Esophagus muscularis mucosa (tissue), 4 donors: ENCODE measurements around the gene USP1.

ENCODE experiments used
- CTCF ChIP-seq, 3 experiments: fragments of 200-600 bp in 2 of 3; fragments of 450-650 bp in 1 of 3; sonication (generic) in 2 of 3; IDR thresholded peaks; one replicate each; pipeline ENCODE4 v1.5.1; 2017 to 2019; ENCODE audit warnings: antibody characterized with exemption in 3 of 3, mild to moderate bottlenecking in 2 of 3, moderate library complexity in 1 of 3
- EP300 ChIP-seq: sonication (generic); formaldehyde crosslinking; IDR thresholded peaks from one replicate; pipeline ENCODE4 v1.6.1; 2017; ENCODE audit warnings: antibody characterized with exemption
- POLR2A ChIP-seq: fragments of 450-650 bp; IDR thresholded peaks from one replicate; pipeline ENCODE4 v1.6.1; 2017; ENCODE audit warnings: antibody characterized with exemption, moderate library complexity, mild to moderate bottlenecking, low read depth
- POLR2AphosphoS5 ChIP-seq, 2 donors: sonication (generic); formaldehyde crosslinking; IDR thresholded peaks; one replicate each; pipeline ENCODE4 v1.6.1; 2017; ENCODE audit warnings: antibody characterized with exemption in 2 of 2

- no peak for TF ChIP-seq CTCF (IDR thresholded peaks at IDR 0.05)
- TF ChIP-seq POLR2A, result no peak
- no peak for TF ChIP-seq EP300
- TF ChIP-seq POLR2AphosphoS5 (IDR thresholded peaks at IDR 0.05), result no peak
Observed at GRCh38 chr1:62467092-62467491, 30.2 kb downstream of the USP1 start.
